ENCODE results near the gene INTS2.

INTS2 gene

GRCh38 chr17:61843435-61843834 is 84.3 kb downstream of the INTS2 start:
- H3K4me3 Mint-ChIP-seq: no peak overlapping the region
- no peaks in the 10 kb centered on the region for H3K9me3 Mint-ChIP-seq
- H3K27ac Mint-ChIP-seq: no peak overlapping the region
- TF ChIP-seq CTCF (IDR thresholded peaks at IDR 0.05; ENCODE audit: unreplicated experiment in 3 of 3): no peak
- peaks cover 36% of the 10 kb centered on the region for H3K36me3 Mint-ChIP-seq (ENCODE audit: low read depth)
- H3K27me3 Mint-ChIP-seq (ENCODE audit: low read depth): no peaks in the 10 kb centered on the region
- no peaks in the 10 kb centered on the region for H3K4me1 Mint-ChIP-seq

- no peak for TF ChIP-seq CTCF (IDR thresholded peaks at IDR 0.05; ENCODE audit: unreplicated experiment in 3 of 3)
- Mint-ChIP-seq H3K4me1 (no peaks in the 10 kb centered on the region), H3K4me3 (no peak overlapping the region), H3K9me3 (no peaks in the 10 kb centered on the region), H3K27ac (no peak overlapping the region), H3K27me3 (ENCODE audit: low read depth) (no peaks in the 10 kb centered on the region), H3K36me3 (ENCODE audit: low read depth) (peaks cover 36% of the 10 kb centered on the region)
Measured at GRCh38 chr17:61842899-61843298, 84.9 kb downstream of the INTS2 start.

GRCh38 chr17:61839300-61839786 is 88.4 kb downstream of the INTS2 start:
- Mint-ChIP-seq H3K27me3 (ENCODE audit: low read depth) (no peaks in the 10 kb centered on the region), H3K27ac (no peak overlapping the region), H3K36me3 (ENCODE audit: low read depth) (peaks cover 16% of the 10 kb centered on the region), H3K9me3 (no peaks in the 10 kb centered on the region), H3K4me3 (no peak overlapping the region), H3K4me1 (no peaks in the 10 kb centered on the region)
- TF ChIP-seq CTCF (IDR thresholded peaks at IDR 0.05; ENCODE audit: unreplicated experiment in 3 of 3): no peak

- H3K4me3 Mint-ChIP-seq: no peak overlapping the region
- TF ChIP-seq CTCF (IDR thresholded peaks at IDR 0.05; ENCODE audit: unreplicated experiment in 3 of 3): peak; percentile 78 to 87 (median 86)
- no peaks in the 10 kb centered on the region for H3K9me3 Mint-ChIP-seq
- no peaks in the 10 kb centered on the region for H3K27me3 Mint-ChIP-seq (ENCODE audit: low read depth)
- H3K27ac Mint-ChIP-seq: no peak overlapping the region
- H3K4me1 Mint-ChIP-seq: no peaks in the 10 kb centered on the region
- H3K36me3 Mint-ChIP-seq (ENCODE audit: low read depth): peaks cover 5% of the 10 kb centered on the region
Measured at GRCh38 chr17:61837175-61838051, 90.4 kb downstream of the INTS2 start.

GRCh38 chr17:61836266-61837174 is 91.3 kb downstream of the INTS2 start:
- Mint-ChIP-seq H3K36me3 (ENCODE audit: low read depth) (no peaks in the 10 kb centered on the region), H3K27me3 (ENCODE audit: low read depth) (no peaks in the 10 kb centered on the region), H3K4me3 (no peak overlapping the region), H3K27ac (no peak overlapping the region), H3K4me1 (no peaks in the 10 kb centered on the region), H3K9me3 (no peaks in the 10 kb centered on the region)
- TF ChIP-seq CTCF (IDR thresholded peaks at IDR 0.05; ENCODE audit: unreplicated experiment in 3 of 3): no peak
